Esophagus squamous epithelium (tissue), 5 donors: ENCODE data around the gene ADAMTS13. TPM values are rescaled to one million over a fixed set of nuclear protein-coding genes. Genes with fewer than 3 reads are reported as not detected.

ENCODE experiments used
- DNase-seq: peaks from one replicate; lab custom pipeline; 2025; lab: John Stamatoyannopoulos, UW
- H3K27ac ChIP-seq, 4 donors: fragments of 200-600 bp; sonication (generic); one replicate each; pipeline ENCODE4 v1.5.1; 2016 to 2019; ENCODE audit warnings: mild to moderate bottlenecking in 1 of 4
- H3K27me3 ChIP-seq, 4 donors: fragments of 200-600 bp; sonication (generic); 1 replicate in 3 of 4; 2 replicates in 1 of 4; pipeline versions ENCODE4 v1.5.1 to v1.6.0; 2017 to 2021; ENCODE audit warnings: antibody characterized with exemption in 1 of 4
- H3K36me3 ChIP-seq, 3 donors: fragments of 200-600 bp; sonication (generic); one replicate each; pipeline ENCODE4 v1.5.1; 2016 to 2019
- H3K4me1 ChIP-seq, 3 donors: fragments of 200-600 bp; sonication (generic); one replicate each; pipeline ENCODE4 v1.5.1; 2017 to 2019
- H3K4me3 ChIP-seq, 4 donors: fragments of 200-600 bp; sonication (generic); 1 replicate in 3 of 4; 2 replicates in 1 of 4; pipeline ENCODE4 v1.5.1; 2016 to 2019; ENCODE audit warnings: mild to moderate bottlenecking in 2 of 4, moderate library complexity in 1 of 4
- H3K9me3 ChIP-seq, 3 donors: fragments of 200-600 bp; sonication (generic); one replicate each; pipeline ENCODE4 v1.5.1; 2016 to 2019
- POLR2A ChIP-seq, 4 donors: fragments of 450-650 bp; IDR thresholded peaks; one replicate each; pipeline ENCODE4 v1.6.1; 2017; ENCODE audit warnings: antibody characterized with exemption in 4 of 4, mild to moderate bottlenecking in 4 of 4, moderate library complexity in 3 of 4
- WGBS, 2 donors: methylation state at CpG; one replicate each; pipeline ENCODE4 v1.1.5; 2018; 5-methylcytosine and 5-hydroxymethylcytosine counted together
- intact Hi-C: fragments of 100-400 bp; cut with DNase I; formaldehyde crosslinking; loops from one replicate; pipeline ENCODE4 v1.15.0; 2022
- total RNA-seq, 4 donors: library from RNA; depleted of rRNA; stranded (reverse); fragments of >200 nt; gene quantifications; one replicate each; pipeline ENCODE4 v1.1.0, GENCODE V29; 2016
- TF ChIP-seq, protein P1 (sequence below), 6 experiments: fragments of 450-650 bp in 4 of 6; fragments of 200-600 bp in 2 of 6; sonication (generic) in 2 of 6; IDR thresholded peaks; one replicate each; pipeline ENCODE4 v1.5.1; 2016 to 2019; ENCODE audit warnings: antibody characterized with exemption in 6 of 6, mild to moderate bottlenecking in 4 of 6, moderate library complexity in 4 of 6
- donor health status: DM: yes; HTN: yes; CAD: no.

ADAMTS13 gene
- total RNA-seq, 4 donors from 2014 or later, result 0.21 to 2.5 (median 0.33) TPM

DNA sequence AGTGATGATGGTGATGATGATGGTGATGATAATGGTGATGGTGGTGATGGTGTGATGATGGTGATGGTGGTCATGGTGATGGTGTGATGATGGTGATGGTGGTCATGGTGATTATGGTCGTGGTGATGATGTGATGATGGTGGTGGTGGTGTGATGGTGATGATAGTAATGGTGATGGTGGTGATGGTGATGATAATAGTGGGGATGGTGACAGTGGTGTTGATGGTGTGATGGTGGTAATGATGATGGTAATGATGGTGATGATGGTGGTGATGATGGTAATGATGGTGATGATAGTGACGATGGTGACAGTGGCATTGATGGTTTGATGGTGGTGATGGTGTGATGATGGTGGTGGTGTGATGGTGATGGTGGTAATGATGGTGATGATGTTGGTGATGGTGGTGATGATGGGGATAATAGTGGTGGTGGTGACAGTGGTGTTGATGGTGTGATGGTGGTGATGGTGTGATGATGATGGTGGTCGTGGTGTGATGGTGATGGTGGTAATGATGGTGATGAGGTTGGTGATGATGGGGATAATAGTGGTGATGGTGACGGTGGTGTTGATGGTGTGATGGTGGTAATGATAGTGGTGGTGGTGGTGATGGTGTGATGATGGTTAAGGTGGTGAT is 39.5 kb upstream of the ADAMTS13 start:
- 76 to 85% methylated on average over 4 of the region's 4 CpGs for WGBS, 2 donors
- no peaks in the 10 kb centered on the region for H3K36me3 ChIP-seq
- no peak overlapping the region for H3K27ac ChIP-seq
- H3K27me3 ChIP-seq, result no peaks in the 10 kb centered on the region
- H3K4me3 ChIP-seq, result no peak overlapping the region
- intact Hi-C loops, result no loop called here
- H3K4me1 ChIP-seq, result peaks cover 6 to 32% (median 6%) of the 10 kb centered on the region in 3 donors
- no peaks in the 10 kb centered on the region for H3K9me3 ChIP-seq
- TF ChIP-seq POLR2A (IDR thresholded peaks at IDR 0.05), result no peak
- TF ChIP-seq, protein P1, sequence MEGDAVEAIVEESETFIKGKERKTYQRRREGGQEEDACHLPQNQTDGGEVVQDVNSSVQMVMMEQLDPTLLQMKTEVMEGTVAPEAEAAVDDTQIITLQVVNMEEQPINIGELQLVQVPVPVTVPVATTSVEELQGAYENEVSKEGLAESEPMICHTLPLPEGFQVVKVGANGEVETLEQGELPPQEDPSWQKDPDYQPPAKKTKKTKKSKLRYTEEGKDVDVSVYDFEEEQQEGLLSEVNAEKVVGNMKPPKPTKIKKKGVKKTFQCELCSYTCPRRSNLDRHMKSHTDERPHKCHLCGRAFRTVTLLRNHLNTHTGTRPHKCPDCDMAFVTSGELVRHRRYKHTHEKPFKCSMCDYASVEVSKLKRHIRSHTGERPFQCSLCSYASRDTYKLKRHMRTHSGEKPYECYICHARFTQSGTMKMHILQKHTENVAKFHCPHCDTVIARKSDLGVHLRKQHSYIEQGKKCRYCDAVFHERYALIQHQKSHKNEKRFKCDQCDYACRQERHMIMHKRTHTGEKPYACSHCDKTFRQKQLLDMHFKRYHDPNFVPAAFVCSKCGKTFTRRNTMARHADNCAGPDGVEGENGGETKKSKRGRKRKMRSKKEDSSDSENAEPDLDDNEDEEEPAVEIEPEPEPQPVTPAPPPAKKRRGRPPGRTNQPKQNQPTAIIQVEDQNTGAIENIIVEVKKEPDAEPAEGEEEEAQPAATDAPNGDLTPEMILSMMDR (IDR thresholded peaks at IDR 0.05), result no peak
- no peak for DNase-seq

DNA sequence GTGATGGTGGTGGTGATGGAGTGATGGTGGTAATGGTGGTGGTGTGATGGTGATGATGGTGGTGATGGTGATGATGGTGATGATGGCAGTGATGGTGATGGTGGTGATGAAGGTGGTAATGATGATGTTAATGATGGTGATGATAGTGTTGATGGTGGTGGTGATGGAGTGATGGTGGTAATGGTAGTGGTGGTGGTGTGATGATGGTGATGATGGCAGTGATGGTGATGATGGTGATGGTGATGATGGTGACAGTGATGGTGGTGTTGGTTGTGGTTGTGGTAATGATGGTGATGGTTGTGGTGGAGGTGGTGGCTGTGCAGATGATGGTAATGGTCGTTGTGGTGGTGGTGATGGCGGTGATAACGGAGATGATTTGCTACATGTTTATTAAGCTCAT is 38.7 kb upstream of the ADAMTS13 start:
- no peak for DNase-seq
- Histone ChIP-seq H3K27me3 (no peaks in the 10 kb centered on the region), H3K9me3 (no peaks in the 10 kb centered on the region), H3K4me1 (peaks cover 6 to 32% (median 9%) of the 10 kb centered on the region in 3 donors), H3K4me3 (no peak overlapping the region), H3K36me3 (no peaks in the 10 kb centered on the region), H3K27ac (no peak overlapping the region)
- WGBS, 2 donors, result 88 to 90% methylated on average over 3 of the region's 3 CpGs
- intact Hi-C loops, result no loop called here
- no peak for TF ChIP-seq POLR2A (IDR thresholded peaks at IDR 0.05)
- TF ChIP-seq, protein P1 (IDR thresholded peaks at IDR 0.05), result no peak

DNA sequence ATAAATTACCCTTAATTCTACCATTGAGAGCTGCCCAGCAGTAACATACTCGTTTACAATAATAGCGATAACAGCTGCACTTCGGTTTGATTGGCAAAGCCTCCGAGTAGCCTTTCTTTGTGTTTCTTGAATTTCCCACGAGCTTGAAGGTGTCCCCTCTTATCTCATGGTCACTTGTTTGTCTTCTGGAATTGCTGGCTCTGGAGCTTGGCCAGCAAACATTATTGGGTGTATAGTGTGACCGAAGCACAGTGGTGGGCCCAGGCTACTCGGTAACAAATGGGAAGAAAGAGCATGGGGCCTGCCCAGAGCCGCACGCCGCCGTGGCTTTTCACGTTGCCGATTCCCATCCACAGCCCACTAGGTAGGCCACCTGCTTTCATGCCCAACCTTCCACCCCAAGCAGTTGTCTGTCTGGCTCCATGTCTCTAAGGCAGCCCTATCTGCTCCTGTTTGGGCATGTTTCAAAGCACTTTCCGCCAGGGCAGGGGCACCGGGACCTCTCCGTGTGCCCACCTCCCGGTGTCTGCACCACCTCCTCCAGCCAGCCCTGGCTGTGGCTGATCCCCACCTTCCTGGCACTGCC is 37.3 kb upstream of the ADAMTS13 start:
- Histone ChIP-seq H3K36me3 (no peaks in the 10 kb centered on the region), H3K27ac (no peak overlapping the region), H3K9me3 (no peaks in the 10 kb centered on the region), H3K27me3 (peaks cover 0 to 9% (median 0%) of the 10 kb centered on the region in 4 donors), H3K4me3 (no peak overlapping the region), H3K4me1 (peaks cover 6 to 18% (median 9%) of the 10 kb centered on the region in 3 donors)
- no peak for DNase-seq
- TF ChIP-seq, protein P1 (IDR thresholded peaks at IDR 0.05), result no peak
- no peak for TF ChIP-seq POLR2A (IDR thresholded peaks at IDR 0.05)
- WGBS, 2 donors, result 86 to 90% methylated on average over 17 of the region's 17 CpGs
- intact Hi-C loops, result no loop called here

DNA sequence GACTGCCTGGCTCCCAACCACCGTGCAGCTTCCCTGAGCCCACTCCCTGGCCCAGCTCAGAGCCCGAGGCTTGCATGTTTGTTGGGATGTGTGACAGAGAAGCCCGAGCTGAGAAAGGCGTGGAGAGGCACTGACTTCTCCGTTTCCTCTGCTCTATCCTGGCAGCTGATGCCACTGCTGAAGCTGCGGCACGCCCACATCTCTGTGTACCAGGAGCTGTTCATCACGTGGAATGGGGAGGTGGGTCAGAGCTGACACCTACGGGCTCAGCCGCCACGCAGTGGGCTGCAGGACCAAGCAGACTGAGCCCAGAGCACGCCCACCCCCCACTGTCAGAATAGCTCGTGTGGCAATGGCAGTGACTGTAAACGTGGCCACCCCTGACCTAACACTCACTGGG is 36.7 kb upstream of the ADAMTS13 start:
- TF ChIP-seq POLR2A (IDR thresholded peaks at IDR 0.05), result no peak
- TF ChIP-seq, protein P1 (IDR thresholded peaks at IDR 0.05), result no peak
- intact Hi-C loops, result no loop called here
- Histone ChIP-seq H3K4me1 (peaks cover 6 to 17% (median 9%) of the 10 kb centered on the region in 3 donors), H3K9me3 (no peaks in the 10 kb centered on the region), H3K27me3 (peaks cover 0 to 12% (median 0%) of the 10 kb centered on the region in 4 donors), H3K4me3 (no peak overlapping the region), H3K36me3 (no peaks in the 10 kb centered on the region), H3K27ac (no peak overlapping the region)
- WGBS, 2 donors, result 67% methylated on average over 5 of the region's 14 CpGs; no CpG with 5 or more reads in 1 of the 2 donors
- DNase-seq, result no peak

DNA sequence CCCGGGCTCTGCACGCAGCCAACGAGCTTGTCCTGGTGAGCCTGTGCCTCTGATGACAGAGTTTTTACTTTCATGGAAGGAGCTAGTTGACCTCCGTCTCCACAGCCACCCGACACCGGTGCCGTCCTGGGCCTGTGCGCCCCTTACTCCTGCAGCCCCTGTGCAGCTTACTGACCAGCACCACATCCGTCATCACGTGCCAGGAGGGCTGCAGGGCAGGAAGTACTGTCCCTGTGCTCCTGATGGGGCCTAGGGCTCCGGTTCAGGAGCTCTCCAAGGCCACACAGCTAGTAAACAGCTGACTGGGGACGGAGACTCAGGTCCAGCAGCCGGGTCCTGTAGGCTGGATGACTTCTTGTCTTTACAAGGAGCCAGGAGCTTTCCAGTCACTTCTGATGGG is 35.8 kb upstream of the ADAMTS13 start:
- WGBS, 2 donors, result 82 to 90% methylated on average over 7 to 9 of the region's 13 CpGs

More for the DNA sequence above, 35.8 kb upstream of the ADAMTS13 start:
- H3K4me3 ChIP-seq, result no peak overlapping the region
- TF ChIP-seq POLR2A (IDR thresholded peaks at IDR 0.05), result no peak
- TF ChIP-seq, protein P1 (IDR thresholded peaks at IDR 0.05), result no peak
- H3K27me3 ChIP-seq, result peaks cover 0 to 19% (median 0%) of the 10 kb centered on the region in 4 donors
- peaks cover 6 to 17% (median 9%) of the 10 kb centered on the region in 3 donors for H3K4me1 ChIP-seq
- H3K36me3 ChIP-seq, result no peaks in the 10 kb centered on the region
- no peak overlapping the region for H3K27ac ChIP-seq
- DNase-seq, result no peak
- intact Hi-C loops, result no loop called here
- no peaks in the 10 kb centered on the region for H3K9me3 ChIP-seq
